Body of pancreas (tissue), 4 donors: ENCODE measurements around the gene LENG9. TPM values are rescaled to one million over a fixed set of nuclear protein-coding genes. Genes with fewer than 3 reads are reported as not detected.

Experiments
- ATAC-seq: fragments of 150-250 bp; one replicate; pipeline ENCODE4 v1.9.1; 2016
- DNase-seq, 4 donors: peaks; one replicate each; pipeline ENCODE4 v3.0.0-alpha.2; 2019
- H3K27ac ChIP-seq, 4 donors: fragments of 200-600 bp; sonication (generic); 1 replicate in 3 of 4; 2 replicates in 1 of 4; pipeline versions ENCODE4 v1.5.1 to v1.6.1; 2016 to 2019; ENCODE audit warnings: mild to moderate bottlenecking in 1 of 4, mixed read lengths in 1 of 4, moderate library complexity in 1 of 4
- H3K27me3 ChIP-seq, 2 donors: fragments of 200-600 bp; sonication (generic); one replicate each; pipeline ENCODE4 v1.6.0; 2016; ENCODE audit warnings: mild to moderate bottlenecking in 1 of 2
- H3K36me3 ChIP-seq, 2 donors: fragments of 200-600 bp; sonication (generic); replicated peaks in 1 of 2; 2 replicates each; pipeline ENCODE4 v1.5.1; 2016; ENCODE audit warnings: low read depth in 2 of 2; ENCODE audit not compliant: insufficient read depth in 1 of 2
- H3K4me1 ChIP-seq: fragments of 200-600 bp; sonication (generic); one replicate; pipeline ENCODE4 v1.6.0; 2016
- H3K4me3 ChIP-seq, 2 donors: fragments of 200-600 bp; sonication (generic); 1 replicate in 1 of 2; 2 replicates in 1 of 2; pipeline ENCODE4 v1.5.1; 2016 to 2019
- H3K9me3 ChIP-seq, 3 donors: fragments of 200-600 bp; sonication (generic); 1 replicate in 2 of 3; 2 replicates in 1 of 3; pipeline ENCODE4 v1.5.1; 2016
- POLR2A ChIP-seq, 3 donors: fragments of 450-650 bp; IDR thresholded peaks; one replicate each; pipeline ENCODE4 v1.6.1; 2016; ENCODE audit warnings: antibody characterized with exemption in 3 of 3, mild to moderate bottlenecking in 2 of 3
- WGBS, 2 donors: methylation state at CpG; one replicate each; pipeline ENCODE4 v1.1.5; 2017; 5-methylcytosine and 5-hydroxymethylcytosine counted together
- intact Hi-C: fragments of 100-400 bp; cut with DNase I; formaldehyde crosslinking; loops from one replicate; pipeline ENCODE4 v1.15.1; 2023
- total RNA-seq, 2 donors: library from RNA; depleted of rRNA; stranded (reverse); fragments of >200 nt; gene quantifications; one replicate each; pipeline ENCODE4 v1.1.0, GENCODE V29; 2016
- TF ChIP-seq, protein P1 (sequence below), 7 experiments: fragments of 450-650 bp in 4 of 7; fragments of 200-600 bp in 3 of 7; sonication (generic) in 3 of 7; IDR thresholded peaks; one replicate each; pipeline ENCODE4 v1.5.1; 2016 to 2019; ENCODE audit warnings: antibody characterized with exemption in 7 of 7

LENG9 gene
- total RNA-seq, 2 donors from 2014 or later, result 21.8 to 25.7 TPM

DNA sequence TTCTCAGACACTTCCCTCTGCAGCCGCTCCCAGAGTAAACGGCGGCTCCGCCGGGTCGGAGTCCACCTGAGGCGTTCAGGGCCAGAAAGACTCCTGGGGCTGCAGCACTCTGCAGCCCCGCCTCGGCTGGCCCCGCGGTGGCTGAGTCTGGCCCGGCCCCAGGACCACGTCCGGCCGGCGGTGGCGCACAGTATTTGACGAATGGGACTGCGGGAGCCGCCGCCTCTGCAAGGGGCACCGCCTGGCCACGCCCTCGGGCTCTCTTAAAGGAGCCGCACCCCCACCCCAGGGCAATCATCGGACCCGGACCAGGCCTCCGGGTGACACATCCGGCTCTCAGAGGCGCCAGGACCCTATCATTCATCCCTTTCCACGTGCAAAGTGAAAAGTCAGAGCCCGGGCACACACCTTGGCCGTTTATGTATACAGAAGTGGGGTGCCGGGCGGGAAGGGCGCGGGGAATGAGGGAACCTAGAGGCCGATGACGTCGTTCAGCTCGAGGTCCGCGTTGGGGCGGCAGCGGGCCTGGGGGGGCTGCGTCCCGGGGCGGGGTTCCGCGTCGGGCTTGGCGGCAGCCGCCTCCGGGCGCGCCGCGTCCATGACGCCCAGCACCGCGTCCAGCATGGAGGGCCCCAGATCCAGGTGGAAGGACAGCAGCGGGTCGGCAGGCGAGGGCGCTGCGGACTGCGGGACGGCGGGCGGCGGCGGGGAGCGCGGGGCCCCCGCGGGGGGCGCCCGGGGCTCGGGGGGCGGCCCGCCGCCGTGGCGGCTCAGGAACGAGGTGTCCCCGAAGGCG lies 1.2 kb upstream of the LENG9 start:
- Histone ChIP-seq H3K4me1 (peaks cover 87% of the 10 kb centered on the region), H3K4me3 (peak overlapping the region in 1 of 2 donors; percentile 8), H3K27me3 (no peaks in the 10 kb centered on the region), H3K27ac (peak overlapping the region; percentile 97 to 100 (median 98)), H3K36me3 (peaks cover 0 to 4% of the 10 kb centered on the region in 2 donors), H3K9me3 (no peaks in the 10 kb centered on the region)
- TF ChIP-seq, protein P1, sequence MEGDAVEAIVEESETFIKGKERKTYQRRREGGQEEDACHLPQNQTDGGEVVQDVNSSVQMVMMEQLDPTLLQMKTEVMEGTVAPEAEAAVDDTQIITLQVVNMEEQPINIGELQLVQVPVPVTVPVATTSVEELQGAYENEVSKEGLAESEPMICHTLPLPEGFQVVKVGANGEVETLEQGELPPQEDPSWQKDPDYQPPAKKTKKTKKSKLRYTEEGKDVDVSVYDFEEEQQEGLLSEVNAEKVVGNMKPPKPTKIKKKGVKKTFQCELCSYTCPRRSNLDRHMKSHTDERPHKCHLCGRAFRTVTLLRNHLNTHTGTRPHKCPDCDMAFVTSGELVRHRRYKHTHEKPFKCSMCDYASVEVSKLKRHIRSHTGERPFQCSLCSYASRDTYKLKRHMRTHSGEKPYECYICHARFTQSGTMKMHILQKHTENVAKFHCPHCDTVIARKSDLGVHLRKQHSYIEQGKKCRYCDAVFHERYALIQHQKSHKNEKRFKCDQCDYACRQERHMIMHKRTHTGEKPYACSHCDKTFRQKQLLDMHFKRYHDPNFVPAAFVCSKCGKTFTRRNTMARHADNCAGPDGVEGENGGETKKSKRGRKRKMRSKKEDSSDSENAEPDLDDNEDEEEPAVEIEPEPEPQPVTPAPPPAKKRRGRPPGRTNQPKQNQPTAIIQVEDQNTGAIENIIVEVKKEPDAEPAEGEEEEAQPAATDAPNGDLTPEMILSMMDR (IDR thresholded peaks at IDR 0.05), result peak in 3 of 7 experiments; percentile 29 to 36 (median 32)
- peak; percentile 68 to 86 (median 79) for TF ChIP-seq POLR2A (IDR thresholded peaks at IDR 0.05)
- DNase-seq (peak; percentile 95 to 96 (median 96)), ATAC-seq (peak; percentile 69)
- 0 to 12% methylated on average over 5 to 67 of the region's 87 CpGs for WGBS, 2 donors
- intact Hi-C loops, result no loop called here

DNA sequence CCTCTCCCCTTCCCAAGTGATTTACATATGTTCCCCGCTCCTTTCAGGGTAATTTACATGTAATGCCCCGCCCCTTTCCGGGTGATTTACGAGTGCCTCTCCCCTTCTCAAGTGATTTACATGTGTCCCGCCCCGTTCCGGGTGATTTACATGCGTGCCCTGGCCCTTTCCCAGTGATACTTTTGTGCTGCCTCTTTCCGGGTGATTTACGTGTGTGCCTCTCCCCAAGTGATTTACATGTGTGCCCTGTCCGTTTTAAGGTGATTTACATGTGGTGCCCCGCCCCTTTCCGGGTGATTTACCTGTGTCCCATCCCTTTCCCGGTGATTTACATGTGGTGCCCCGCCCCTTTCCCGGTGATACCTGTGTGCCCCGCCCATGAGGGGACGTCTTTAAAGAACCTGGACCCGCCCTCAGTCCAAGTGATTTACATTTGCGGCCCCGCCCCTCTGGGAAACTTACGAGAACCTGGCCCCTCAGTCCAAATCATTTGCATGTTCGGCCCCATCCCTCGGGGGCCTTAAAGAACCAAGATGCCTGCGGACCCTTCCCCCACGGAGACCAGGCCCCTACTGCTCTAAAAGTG lies 559 bp upstream of the LENG9 start:
- ATAC-seq (peak; percentile 57), DNase-seq (peak; percentile 97 to 98 (median 98))
- 0 to 1% methylated on average over 20 to 26 of the region's 26 CpGs for WGBS, 2 donors
- Histone ChIP-seq H3K27ac (peak overlapping the region; percentile 97 to 100 (median 98)), H3K4me1 (peaks cover 87% of the 10 kb centered on the region), H3K4me3 (peak overlapping the region in 1 of 2 donors; percentile 8), H3K27me3 (no peaks in the 10 kb centered on the region), H3K36me3 (peaks cover 0 to 4% of the 10 kb centered on the region in 2 donors), H3K9me3 (no peaks in the 10 kb centered on the region)
- intact Hi-C loops, result no loop called here
- no peak for TF ChIP-seq POLR2A (IDR thresholded peaks at IDR 0.05)
- TF ChIP-seq, protein P1 (IDR thresholded peaks at IDR 0.05), result no peak

DNA sequence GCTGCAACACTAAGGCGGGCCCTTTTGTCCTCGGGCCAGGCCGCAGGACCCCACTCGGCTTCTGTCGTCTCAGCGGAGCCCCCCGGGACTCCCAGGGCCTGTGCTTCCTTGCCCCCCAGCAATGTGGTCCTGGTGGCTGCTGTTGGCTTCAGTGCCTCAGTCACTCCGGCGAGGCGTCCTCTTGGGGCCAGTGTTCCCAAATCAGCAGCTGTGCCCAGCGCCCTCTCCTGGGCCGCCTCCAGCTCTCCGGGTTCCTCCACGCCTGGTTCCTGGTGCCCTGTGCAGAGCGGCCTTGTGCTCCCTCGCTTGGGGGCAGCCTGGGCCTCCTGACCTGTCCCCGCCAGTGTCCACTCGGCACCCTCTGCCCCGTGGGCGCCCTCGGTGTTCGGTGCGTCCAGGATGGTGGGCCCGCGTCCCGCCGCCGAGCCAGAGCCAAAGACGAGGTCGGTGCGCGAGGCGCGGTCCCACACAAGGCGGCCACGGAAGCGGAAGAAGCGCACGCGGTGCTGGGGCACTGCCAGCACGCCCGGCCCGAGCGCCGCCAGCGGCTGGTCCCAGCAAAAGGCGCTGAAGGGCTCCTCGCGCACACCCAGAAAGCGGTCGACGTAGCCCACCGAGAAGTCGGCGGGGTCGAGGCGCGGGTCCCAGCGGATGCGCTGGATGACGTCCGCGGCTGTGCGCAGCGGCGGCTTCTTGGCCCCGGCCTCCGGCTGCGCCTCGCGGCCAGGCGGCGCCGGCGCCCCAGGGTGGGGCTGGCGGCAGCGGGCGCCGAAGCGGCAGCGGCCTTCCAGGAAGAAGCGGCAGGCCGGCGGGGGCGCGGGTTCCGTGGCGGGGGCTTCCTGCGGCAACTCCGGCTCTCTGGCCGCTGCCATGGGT lies 685 bp downstream of the LENG9 start:
- no peaks in the 10 kb centered on the region for H3K9me3 ChIP-seq
- 4% methylated on average over 86 of the region's 91 CpGs; no CpG with 5 or more reads in 1 of the 2 donors for WGBS, 2 donors
- no peaks in the 10 kb centered on the region for H3K27me3 ChIP-seq
- H3K36me3 ChIP-seq, result peaks cover 10 to 15% of the 10 kb centered on the region in 2 donors
- DNase-seq (peak; percentile 77 to 83 (median 82)), ATAC-seq (peak; percentile 32)
- H3K4me3 ChIP-seq, result peak overlapping the region in 1 of 2 donors; percentile 20
- intact Hi-C loops, result no loop called here
- peaks cover 87% of the 10 kb centered on the region for H3K4me1 ChIP-seq
- H3K27ac ChIP-seq, result peak overlapping the region; percentile 97 to 100 (median 98)
- peak; percentile 23 to 55 (median 52) for TF ChIP-seq POLR2A (IDR thresholded peaks at IDR 0.05)
- TF ChIP-seq, protein P1 (IDR thresholded peaks at IDR 0.05), result peak in 4 of 7 experiments; percentile 31 to 46 (median 38)

DNA sequence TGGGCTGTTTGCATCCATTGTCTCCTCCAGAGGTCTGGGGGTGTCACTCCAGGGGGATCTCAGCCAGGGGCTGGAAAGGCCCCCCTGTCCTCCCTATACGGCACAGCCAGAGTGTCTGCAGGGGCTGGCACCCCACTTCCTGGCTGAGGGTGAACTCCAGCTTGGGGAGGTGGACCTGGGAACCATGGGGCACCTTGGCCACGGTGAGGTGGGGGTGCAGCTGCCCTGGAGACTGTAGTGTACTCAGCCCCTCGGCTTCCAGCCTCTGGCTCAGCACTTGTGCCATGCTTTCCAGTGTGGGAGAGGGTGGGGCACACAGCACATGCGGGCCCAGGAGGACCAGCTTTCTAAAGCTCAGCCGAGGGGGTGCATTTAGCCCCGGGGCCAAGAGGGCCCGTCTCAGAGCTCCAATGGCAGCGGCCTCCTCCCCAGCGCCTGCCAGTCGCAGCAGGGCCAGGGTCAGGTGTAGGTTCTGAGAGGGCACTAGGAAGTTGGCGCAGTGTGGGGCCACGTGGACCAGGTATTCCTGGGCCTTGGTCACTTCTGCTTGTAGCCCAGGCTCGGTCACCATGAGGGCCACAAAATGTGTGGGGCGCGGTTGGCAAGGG lies 1.4 kb downstream of the LENG9 start:
- H3K4me1 ChIP-seq, result peaks cover 85% of the 10 kb centered on the region
- H3K27me3 ChIP-seq, result no peaks in the 10 kb centered on the region
- TF ChIP-seq, protein P1 (IDR thresholded peaks at IDR 0.05), result no peak
- TF ChIP-seq POLR2A (IDR thresholded peaks at IDR 0.05), result no peak
- intact Hi-C loops, result no loop called here
- H3K27ac ChIP-seq, result peak overlapping the region; percentile 97 to 100 (median 98)
- H3K4me3 ChIP-seq, result no peak overlapping the region
- peak; percentile 64 to 75 (median 70) for DNase-seq
- peaks cover 15 to 22% of the 10 kb centered on the region in 2 donors for H3K36me3 ChIP-seq
- H3K9me3 ChIP-seq, result no peaks in the 10 kb centered on the region
- no peak for ATAC-seq
- 35 to 47% methylated on average over 8 to 14 of the region's 15 CpGs for WGBS, 2 donors
